Thymus (tissue), 11 donors: ENCODE results near the gene ADGRF4. TPM values are rescaled to one million over a fixed set of nuclear protein-coding genes. Genes with fewer than 3 reads are reported as not detected.

Experiments used
- DNase-seq, 9 donors: peaks; one replicate each; pipeline ENCODE4 v3.0.0-alpha.2; 2013; ENCODE audit warnings: low spot score in 9 of 9, low read depth in 6 of 9, missing footprints in 1 of 9
- H3K27ac ChIP-seq, 2 donors: one replicate each; pipeline ENCODE4 v1.5.1; 2013; ENCODE audit warnings: control low read depth in 1 of 2, low read depth in 1 of 2, low read length in 1 of 2, mild to moderate bottlenecking in 1 of 2, moderate library complexity in 1 of 2
- H3K27me3 ChIP-seq, 2 donors: one replicate each; pipeline ENCODE4 v1.5.1; 2013; ENCODE audit warnings: low read length in 1 of 2; ENCODE audit not compliant: control insufficient read depth in 2 of 2, insufficient read depth in 1 of 2
- H3K36me3 ChIP-seq, 2 donors: one replicate each; pipeline ENCODE4 v1.5.1; 2013; ENCODE audit warnings: low read length in 1 of 2, mild to moderate bottlenecking in 1 of 2, moderate library complexity in 1 of 2; ENCODE audit not compliant: control insufficient read depth in 2 of 2, insufficient read depth in 2 of 2
- H3K4me1 ChIP-seq, 2 donors: one replicate each; pipeline ENCODE4 v1.5.1; 2013; ENCODE audit warnings: low read length in 2 of 2; ENCODE audit not compliant: control insufficient read depth in 2 of 2, insufficient read depth in 2 of 2
- H3K4me3 ChIP-seq, 2 donors: one replicate each; pipeline ENCODE4 v1.5.1; 2013; ENCODE audit warnings: low read length in 2 of 2, control low read depth in 1 of 2, mild to moderate bottlenecking in 1 of 2
- H3K9me3 ChIP-seq, 2 donors: one replicate each; pipeline ENCODE4 v1.5.1; 2013; ENCODE audit warnings: low read length in 1 of 2, mild to moderate bottlenecking in 1 of 2; ENCODE audit not compliant: control insufficient read depth in 2 of 2, insufficient read depth in 1 of 2
- WGBS: extraction: QIAGEN DNeasy Blood & Tissue Kit; methylation state at CpG from one replicate; pipeline ENCODE4 v1.1.7; 2013; 5-methylcytosine and 5-hydroxymethylcytosine counted together
- polyA plus RNA-seq: library from polyadenylated mRNA; stranded (reverse); fragments of 200-250 nt; gene quantifications from one replicate; pipeline ENCODE4 v1.2.3, GENCODE V29; 2013
- total RNA-seq: library from RNA; stranded (reverse); fragments of 120-200 nt; gene quantifications from one replicate; pipeline ENCODE4 v1.2.4, GENCODE V29; 2013
- donor health status: healthy.

Gene ADGRF4
- total and polyA plus RNA-seq, 2 donors: 0.19 to 1.6 TPM

DNA sequence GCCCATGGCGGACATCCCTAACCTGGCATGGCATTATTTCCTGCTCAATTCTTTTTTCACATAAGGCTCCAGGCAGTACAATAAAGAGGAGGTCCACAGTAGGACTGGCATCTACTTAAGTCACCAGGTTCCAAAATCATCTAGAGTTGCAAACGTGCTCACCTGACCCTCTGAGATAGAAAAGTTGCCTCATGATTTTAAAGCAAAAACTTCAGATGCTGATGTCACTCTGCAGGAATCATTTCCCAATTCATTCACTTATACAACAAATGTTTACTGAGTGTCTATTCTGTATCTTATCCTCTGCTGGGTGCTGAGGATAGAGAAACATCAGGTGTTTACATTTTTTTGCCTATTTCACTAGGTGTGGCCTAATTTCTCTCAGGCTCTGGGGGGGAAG is 2.2 kb downstream of the ADGRF4 start:
- no peaks in the 10 kb centered on the region for H3K9me3 ChIP-seq
- 92% methylated on average over 2 of the region's 2 CpGs for WGBS
- H3K27me3 ChIP-seq: no peaks in the 10 kb centered on the region
- no peak for DNase-seq
- H3K4me1 ChIP-seq: no peaks in the 10 kb centered on the region
- no peak overlapping the region for H3K27ac ChIP-seq
- no peaks in the 10 kb centered on the region for H3K36me3 ChIP-seq
- no peak overlapping the region for H3K4me3 ChIP-seq

DNA sequence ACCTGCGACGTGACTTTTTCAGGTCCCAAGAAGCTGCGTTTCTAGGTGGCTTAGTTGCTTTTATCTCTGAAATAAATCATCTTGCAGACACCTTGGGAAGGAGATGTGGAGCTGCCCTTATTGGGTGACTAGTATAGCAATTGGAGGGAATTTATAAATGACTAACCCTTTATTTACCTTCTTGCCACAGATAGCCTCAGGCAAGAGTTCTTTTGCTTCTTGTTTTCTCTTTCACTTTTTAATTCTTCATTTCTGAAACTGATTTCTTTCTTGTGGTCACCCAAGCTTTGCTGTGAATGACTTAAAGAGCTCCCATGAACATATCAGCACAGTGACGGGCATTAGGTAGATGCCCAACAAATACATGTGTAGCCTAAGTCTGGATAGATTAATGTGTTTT is 3.0 kb downstream of the ADGRF4 start:
- Histone ChIP-seq H3K36me3 (no peaks in the 10 kb centered on the region), H3K4me3 (no peak overlapping the region), H3K27me3 (no peaks in the 10 kb centered on the region), H3K9me3 (no peaks in the 10 kb centered on the region), H3K27ac (no peak overlapping the region), H3K4me1 (no peaks in the 10 kb centered on the region)
- 68% methylated on average over 4 of the region's 4 CpGs for WGBS
- DNase-seq: no peak

DNA sequence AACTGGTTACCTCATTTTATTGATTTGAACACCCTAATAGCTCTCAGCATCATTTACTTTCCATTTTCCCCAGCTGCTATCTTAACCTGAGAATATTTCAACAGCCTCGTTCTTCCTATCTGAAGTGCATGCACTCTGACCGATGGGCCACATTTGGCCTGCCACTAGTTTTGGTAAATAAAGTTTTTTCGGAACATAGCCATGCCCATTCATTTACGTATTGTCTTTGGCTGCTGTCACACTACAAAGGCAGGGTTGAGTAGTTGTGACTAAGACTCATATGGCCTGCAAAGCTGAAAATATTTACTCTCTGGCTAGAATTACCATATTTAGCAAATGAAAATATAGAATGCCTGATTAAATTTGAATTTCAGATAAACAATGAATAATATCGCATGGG is 10.8 kb downstream of the ADGRF4 start:
- no peak overlapping the region for H3K4me3 ChIP-seq
- H3K36me3 ChIP-seq: no peaks in the 10 kb centered on the region
- 95% methylated on average over 5 of the region's 5 CpGs for WGBS
- no peak overlapping the region for H3K27ac ChIP-seq
- H3K27me3 ChIP-seq: no peaks in the 10 kb centered on the region
- no peaks in the 10 kb centered on the region for H3K4me1 ChIP-seq
- no peaks in the 10 kb centered on the region for H3K9me3 ChIP-seq
- DNase-seq: no peak

DNA sequence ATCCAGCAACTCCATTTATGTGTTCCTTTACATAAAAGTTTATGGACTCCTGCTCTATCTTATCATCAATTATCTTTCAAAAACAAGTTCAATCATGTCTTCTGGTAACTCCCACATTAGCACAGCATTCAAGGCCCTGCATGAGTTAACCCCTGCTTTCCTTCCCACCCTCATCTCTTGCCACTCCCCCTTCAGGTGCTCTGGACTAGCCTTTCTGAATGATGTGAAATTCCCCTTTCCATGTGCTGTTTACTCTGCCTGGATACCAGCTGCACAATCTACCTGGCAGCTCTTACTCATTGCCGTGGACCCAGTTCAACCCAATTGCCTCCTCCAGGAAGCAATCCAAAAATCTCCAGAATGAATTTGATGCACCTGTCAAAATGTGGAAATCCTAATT is 11.9 kb downstream of the ADGRF4 start:
- H3K27ac ChIP-seq: no peak overlapping the region
- no peaks in the 10 kb centered on the region for H3K9me3 ChIP-seq
- no peaks in the 10 kb centered on the region for H3K4me1 ChIP-seq
- WGBS: 96% methylated on average over 1 of the region's 1 CpG
- no peak for DNase-seq
- H3K4me3 ChIP-seq: no peak overlapping the region
- no peaks in the 10 kb centered on the region for H3K27me3 ChIP-seq
- H3K36me3 ChIP-seq: no peaks in the 10 kb centered on the region

DNA sequence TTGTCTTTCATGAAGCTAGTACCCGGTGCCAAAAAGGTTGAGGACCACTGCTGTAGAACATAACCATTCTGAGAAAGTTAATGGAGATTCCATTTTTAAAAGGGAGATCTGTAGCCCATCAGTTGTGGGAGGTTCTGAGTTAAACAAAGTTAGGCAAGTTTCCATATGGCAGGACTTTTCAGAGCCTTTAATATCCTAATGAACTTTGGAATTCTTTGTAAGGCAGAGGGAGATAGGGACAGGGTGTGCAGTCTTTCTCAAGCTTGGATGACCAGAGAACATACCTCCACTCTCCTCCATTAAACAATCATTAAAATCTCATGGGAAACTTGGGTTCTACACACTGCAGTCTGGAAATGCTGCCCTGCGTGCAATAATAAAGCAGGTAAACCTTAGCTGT is 14.8 kb downstream of the ADGRF4 start:
- Histone ChIP-seq H3K9me3 (no peaks in the 10 kb centered on the region), H3K36me3 (no peaks in the 10 kb centered on the region), H3K4me3 (no peak overlapping the region), H3K27me3 (no peaks in the 10 kb centered on the region), H3K27ac (no peak overlapping the region), H3K4me1 (no peaks in the 10 kb centered on the region)
- 97% methylated on average over 2 of the region's 2 CpGs for WGBS
- DNase-seq: no peak

DNA sequence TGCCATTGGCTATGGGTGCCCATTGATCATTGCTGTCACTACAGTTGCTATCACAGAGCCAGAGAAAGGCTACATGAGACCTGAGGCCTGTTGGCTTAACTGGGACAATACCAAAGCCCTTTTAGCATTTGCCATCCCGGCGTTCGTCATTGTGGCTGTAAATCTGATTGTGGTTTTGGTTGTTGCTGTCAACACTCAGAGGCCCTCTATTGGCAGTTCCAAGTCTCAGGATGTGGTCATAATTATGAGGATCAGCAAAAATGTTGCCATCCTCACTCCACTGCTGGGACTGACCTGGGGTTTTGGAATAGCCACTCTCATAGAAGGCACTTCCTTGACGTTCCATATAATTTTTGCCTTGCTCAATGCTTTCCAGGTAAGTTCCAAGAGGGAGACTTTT is 16.4 kb downstream of the ADGRF4 start:
- H3K36me3 ChIP-seq: no peaks in the 10 kb centered on the region
- H3K27ac ChIP-seq: no peak overlapping the region
- H3K4me3 ChIP-seq: no peak overlapping the region
- no peak for DNase-seq
- H3K9me3 ChIP-seq: no peaks in the 10 kb centered on the region
- H3K27me3 ChIP-seq: no peaks in the 10 kb centered on the region
- WGBS: 63% methylated on average over 4 of the region's 4 CpGs
- H3K4me1 ChIP-seq: no peaks in the 10 kb centered on the region

DNA sequence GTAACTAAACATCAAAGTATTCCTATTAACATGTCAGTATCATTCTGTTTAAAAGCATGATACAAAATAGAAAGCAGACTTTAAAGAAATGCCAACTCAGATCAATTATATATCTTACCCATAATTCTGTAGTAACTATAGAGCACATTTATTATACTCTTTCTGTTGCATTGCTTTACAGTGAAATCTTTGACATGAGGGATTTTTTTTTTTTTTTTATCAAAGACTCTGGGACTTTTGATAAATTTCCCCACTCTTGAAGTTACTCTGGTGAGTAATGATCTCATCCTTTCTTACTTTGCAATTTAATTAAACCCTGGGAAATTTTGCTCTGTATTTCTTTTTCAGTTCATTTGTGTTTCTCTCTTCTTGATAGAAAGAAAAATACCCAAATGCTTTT is 17.4 kb downstream of the ADGRF4 start:
- Histone ChIP-seq H3K27ac (no peak overlapping the region), H3K9me3 (no peaks in the 10 kb centered on the region), H3K36me3 (no peaks in the 10 kb centered on the region), H3K4me1 (no peaks in the 10 kb centered on the region), H3K27me3 (no peaks in the 10 kb centered on the region), H3K4me3 (no peak overlapping the region)
- DNase-seq: no peak

DNA sequence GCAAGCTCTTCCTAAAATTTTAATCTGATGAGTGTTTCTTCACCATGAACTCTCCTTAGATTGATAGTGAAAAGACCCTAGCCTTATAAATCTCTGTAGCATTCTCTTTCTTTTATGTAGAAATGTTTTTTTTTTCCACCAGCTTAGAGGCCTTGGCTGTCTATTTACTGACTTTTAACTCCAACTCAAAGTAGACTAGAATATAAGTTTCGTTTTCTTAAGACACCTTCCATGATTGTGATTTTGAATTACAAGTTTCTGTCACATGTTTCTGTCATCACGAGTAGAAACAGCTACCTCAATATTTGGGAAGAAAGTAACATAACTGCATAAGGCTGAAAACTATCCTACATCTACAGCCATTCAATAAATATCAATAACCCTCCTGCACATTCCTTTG is 17.8 kb downstream of the ADGRF4 start:
- H3K4me3 ChIP-seq: no peak overlapping the region
- no peak for DNase-seq
- no peaks in the 10 kb centered on the region for H3K36me3 ChIP-seq
- H3K27me3 ChIP-seq: no peaks in the 10 kb centered on the region
- H3K4me1 ChIP-seq: no peaks in the 10 kb centered on the region
- 80% methylated on average over 2 of the region's 2 CpGs for WGBS
- no peak overlapping the region for H3K27ac ChIP-seq
- H3K9me3 ChIP-seq: no peaks in the 10 kb centered on the region

DNA sequence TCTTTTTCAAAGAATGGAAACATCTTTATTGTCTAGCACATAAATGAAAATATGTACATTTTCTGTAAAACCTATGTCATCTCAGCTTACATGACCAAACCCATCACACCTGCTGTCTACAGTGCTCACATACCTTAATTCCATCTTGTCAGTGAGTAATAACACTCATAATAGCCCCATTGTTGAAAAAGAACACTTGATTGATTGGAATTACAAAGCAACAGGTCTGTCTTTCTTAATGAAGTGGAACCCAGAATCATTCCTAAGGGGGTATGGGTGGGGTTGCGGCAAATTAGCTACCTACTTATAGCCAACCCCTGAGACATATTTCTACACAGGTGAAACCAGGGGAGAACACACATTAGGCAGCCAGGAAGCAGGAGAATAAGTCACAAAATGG is 20.2 kb downstream of the ADGRF4 start:
- H3K9me3 ChIP-seq: no peaks in the 10 kb centered on the region
- H3K4me1 ChIP-seq: no peaks in the 10 kb centered on the region
- no peaks in the 10 kb centered on the region for H3K36me3 ChIP-seq
- H3K27ac ChIP-seq: no peak overlapping the region
- DNase-seq: no peak
- no peak overlapping the region for H3K4me3 ChIP-seq
- no peaks in the 10 kb centered on the region for H3K27me3 ChIP-seq
- WGBS: 0% methylated on average over 1 of the region's 1 CpG

DNA sequence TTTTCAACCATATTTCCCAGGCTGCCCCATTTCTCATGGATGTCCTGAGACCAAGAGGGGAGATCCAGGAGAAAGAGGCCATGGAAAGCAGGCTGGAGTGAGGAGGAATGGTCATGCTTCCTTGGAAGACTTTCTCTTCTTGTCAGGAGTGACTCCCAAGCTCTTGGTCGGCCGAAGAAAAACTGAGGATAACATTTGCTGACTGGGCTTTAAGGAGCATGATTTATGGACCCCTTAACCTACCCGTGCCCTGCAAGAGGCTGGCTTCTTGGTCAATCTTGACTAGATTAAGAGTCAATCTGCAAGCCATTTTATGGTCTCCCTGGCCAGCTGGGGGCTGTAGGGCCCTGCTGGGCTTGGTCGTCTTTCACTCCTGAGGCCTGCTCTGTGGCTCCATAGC is 22.8 kb downstream of the ADGRF4 start:
- Histone ChIP-seq H3K27me3 (no peaks in the 10 kb centered on the region), H3K9me3 (no peaks in the 10 kb centered on the region), H3K27ac (no peak overlapping the region), H3K36me3 (no peaks in the 10 kb centered on the region), H3K4me3 (no peak overlapping the region), H3K4me1 (no peaks in the 10 kb centered on the region)
- DNase-seq: no peak
- WGBS: 92% methylated on average over 4 of the region's 4 CpGs
